Adipocyte (in vitro differentiated cells): ENCODE measurements around the gene KRTAP4-6.
"Not testable (repeated sequence)": the region's sequence is repeated elsewhere in the genome, so short reads cannot be mapped to it uniquely, and the experiment has no call there.

Experiments
- DNase-seq: peaks from one replicate; pipeline ENCODE4 v3.0.0-alpha.2; 2015; ENCODE audit warnings: low read depth
- H3K27me3 ChIP-seq: replicated peaks from 2 replicates; pipeline ENCODE4 v1.7.0; 2013; ENCODE audit warnings: mild to moderate bottlenecking, low read length, moderate library complexity; ENCODE audit not compliant: control insufficient read depth, insufficient read depth
- H3K36me3 ChIP-seq: 2 replicates; pipeline ENCODE4 v1.7.0; 2013; ENCODE audit warnings: low read length, mild to moderate bottlenecking, moderate library complexity; ENCODE audit not compliant: control insufficient read depth, insufficient read depth, severe bottlenecking
- H3K4me1 ChIP-seq: 2 replicates; pipeline ENCODE4 v1.7.0; 2013; ENCODE audit warnings: mild to moderate bottlenecking, low read length, moderate library complexity; ENCODE audit not compliant: control insufficient read depth, insufficient read depth
- H3K4me3 ChIP-seq: 2 replicates; pipeline ENCODE4 v1.7.0; 2013; ENCODE audit warnings: mild to moderate bottlenecking, low read length, moderate library complexity
- H3K9ac ChIP-seq: 2 replicates; pipeline ENCODE4 v1.7.0; 2013; ENCODE audit warnings: mild to moderate bottlenecking, low read length, moderate library complexity
- H3K9me3 ChIP-seq: 2 replicates; pipeline ENCODE4 v1.7.0; 2013; ENCODE audit warnings: mild to moderate bottlenecking, low read length, moderate library complexity; ENCODE audit not compliant: control insufficient read depth

Gene KRTAP4-6

GRCh38 chr17:41103896-41104295 is 36.4 kb downstream of the KRTAP4-6 start:
- Histone ChIP-seq H3K9me3 (no peaks in the 10 kb centered on the region), H3K4me1 (no peaks in the 10 kb centered on the region), H3K4me3 (no peak overlapping the region), H3K36me3 (no peaks in the 10 kb centered on the region), H3K27me3 (no peaks in the 10 kb centered on the region), H3K9ac (no peak overlapping the region)
- peak; percentile 23 for DNase-seq

GRCh38 chr17:41101586-41102259 is 38.6 kb downstream of the KRTAP4-6 start, which contains the start of gene KRTAP4-16:
KRTAP4-16 (minus strand) TSS chr17:41102209; CDS start chr17:41102209, 0 bp downstream.
- H3K9ac ChIP-seq: no peak within 1 kb of the TSS
- no peaks in the 10 kb centered on the region for H3K9me3 ChIP-seq
- no peaks in the 10 kb centered on the region for H3K36me3 ChIP-seq
- H3K27me3 ChIP-seq: no peaks in the 10 kb centered on the region
- H3K4me1 ChIP-seq: no peaks in the 10 kb centered on the region
- no peak within 1 kb of the TSS for H3K4me3 ChIP-seq
- DNase-seq: no peak

DNA sequence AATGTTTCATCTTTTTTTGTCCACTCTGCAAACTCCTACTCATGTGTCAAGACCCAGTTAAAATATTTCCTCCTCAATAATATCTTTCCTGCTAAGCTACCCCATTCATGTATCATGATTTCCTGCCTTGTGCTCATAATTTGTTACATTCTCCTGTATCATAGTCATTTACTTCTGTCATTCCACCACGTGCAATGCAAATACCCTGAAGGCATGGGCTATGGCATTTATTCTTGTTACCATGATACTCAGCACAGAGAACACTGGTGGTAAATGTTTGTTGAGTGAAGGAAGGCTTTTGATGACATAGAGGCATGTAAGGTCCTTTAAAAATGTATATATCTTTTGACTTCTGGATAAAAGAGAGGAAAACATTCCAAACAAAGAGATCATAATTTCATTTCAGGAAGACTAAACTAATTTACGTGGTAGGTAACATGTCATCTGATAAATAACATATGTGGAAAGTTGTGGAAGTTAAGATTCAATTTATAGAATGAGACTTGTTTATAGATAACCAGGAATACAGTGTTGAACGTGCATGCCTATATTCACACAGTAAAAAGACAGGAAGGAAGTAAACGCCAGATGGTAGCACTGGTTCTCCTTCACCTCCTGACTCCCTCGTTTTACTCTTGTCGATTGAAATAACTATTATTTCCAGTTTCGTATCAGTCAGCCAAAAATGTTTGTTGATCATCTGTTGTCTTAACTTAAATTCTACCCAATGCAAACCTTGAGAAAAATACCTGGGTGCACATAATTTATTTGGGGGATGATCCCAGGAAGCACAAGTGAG is 40.5 kb downstream of the KRTAP4-6 start:
- not testable (repeated sequence) for H3K4me1 ChIP-seq, H3K36me3 ChIP-seq, H3K27me3 ChIP-seq, H3K9ac ChIP-seq, H3K9me3 ChIP-seq, H3K4me3 ChIP-seq
- peak; percentile 83 for DNase-seq

DNA sequence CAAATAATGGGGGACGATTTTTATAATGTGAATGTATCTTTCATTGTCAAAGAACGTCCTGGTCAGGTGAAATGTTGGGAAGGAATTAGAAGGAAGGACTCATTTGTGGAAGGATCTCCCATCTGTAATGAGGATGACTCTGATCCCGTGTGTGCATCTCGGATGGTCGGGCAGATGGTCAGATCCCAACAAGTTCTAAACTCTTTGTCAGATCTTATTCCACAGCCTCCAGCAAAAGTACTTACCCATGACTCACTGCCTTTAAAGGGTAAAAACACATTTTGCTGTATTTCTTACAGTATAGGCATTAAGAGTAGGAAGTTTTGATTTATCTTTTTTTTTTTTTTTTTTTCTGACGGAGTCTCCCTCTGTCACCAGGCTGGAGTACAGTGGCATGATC is 41.9 kb downstream of the KRTAP4-6 start:
- no peaks in the 10 kb centered on the region for H3K4me1 ChIP-seq
- H3K27me3 ChIP-seq: no peaks in the 10 kb centered on the region
- no peaks in the 10 kb centered on the region for H3K36me3 ChIP-seq
- peak; percentile 48 for DNase-seq
- H3K4me3 ChIP-seq: no peak overlapping the region
- no peak overlapping the region for H3K9ac ChIP-seq
- H3K9me3 ChIP-seq: no peaks in the 10 kb centered on the region

DNA sequence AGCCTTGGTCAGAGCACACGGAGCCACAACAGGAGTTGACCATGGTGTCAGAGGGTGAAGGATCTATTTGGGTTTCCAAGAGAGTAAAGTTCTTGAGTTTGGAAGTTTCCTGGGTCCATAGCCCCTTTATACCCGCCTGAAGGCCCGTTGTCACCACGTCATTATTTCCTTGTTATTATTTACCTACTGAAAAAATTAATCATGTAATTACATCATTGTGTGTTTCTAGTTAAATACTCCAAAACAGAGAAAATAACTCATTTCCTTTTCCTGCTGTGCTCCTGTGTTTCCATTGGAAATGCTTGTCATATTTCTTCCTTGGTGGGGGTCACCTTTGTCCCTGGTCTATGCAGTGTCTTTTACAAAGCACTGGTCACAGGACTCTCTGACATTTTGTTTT is 42.3 kb downstream of the KRTAP4-6 start, which contains the start of gene KRTAP4-8:
KRTAP4-8 (minus strand) TSS at position 101 of the 400 bp plus-strand sequence; CDS start at position 43, 58 bp downstream.
- H3K4me3 ChIP-seq: no peak within 1 kb of the TSS

GRCh38 chr17:41096055-41096454 is 44.3 kb downstream of the KRTAP4-6 start:
- no peak overlapping the region for H3K9ac ChIP-seq
- H3K4me3 ChIP-seq: no peak overlapping the region
- H3K9me3 ChIP-seq: no peaks in the 10 kb centered on the region
- H3K27me3 ChIP-seq: no peaks in the 10 kb centered on the region
- DNase-seq: no peak
- H3K36me3 ChIP-seq: no peaks in the 10 kb centered on the region
- H3K4me1 ChIP-seq: no peaks in the 10 kb centered on the region

More for the DNA sequence above, 42.3 kb downstream of the KRTAP4-6 start, which contains the start of gene KRTAP4-8:
- no peaks in the 10 kb centered on the region for H3K27me3 ChIP-seq
- no peak for DNase-seq
- H3K36me3 ChIP-seq: no peaks in the 10 kb centered on the region
- no peak within 1 kb of the TSS for H3K9ac ChIP-seq
- H3K4me1 ChIP-seq: no peaks in the 10 kb centered on the region
- H3K9me3 ChIP-seq: no peaks in the 10 kb centered on the region
